HG03108 (cell line): ENCODE results near the gene RAPGEF5.

ENCODE experiments used
- ATAC-seq: cut with Tn5 transposase; IDR thresholded peaks from one replicate; pipeline ENCODE4 v1.9.1; 2021; ENCODE audit warnings: moderate library complexity; ENCODE audit not compliant: unreplicated experiment

Gene RAPGEF5

GRCh38 chr7:22229148-22229547, 127.8 kb downstream of the RAPGEF5 start:
- ATAC-seq = no peak

- ATAC-seq = no peak
Observed at GRCh38 chr7:22223807-22224206, 133.1 kb downstream of the RAPGEF5 start.

GRCh38 chr7:22220941-22221340, 136.0 kb downstream of the RAPGEF5 start:
- no peak for ATAC-seq

- no peak for ATAC-seq
Observed at GRCh38 chr7:22219739-22220493, 137.0 kb downstream of the RAPGEF5 start.

GRCh38 chr7:22219036-22219435, 137.9 kb downstream of the RAPGEF5 start:
- no peak for ATAC-seq

GRCh38 chr7:22216832-22217475, 140.0 kb downstream of the RAPGEF5 start:
- ATAC-seq = no peak

- no peak for ATAC-seq
Observed at GRCh38 chr7:22216309-22216708, 140.6 kb downstream of the RAPGEF5 start.

- no peak for ATAC-seq
Observed at GRCh38 chr7:22214000-22214399, 143.0 kb downstream of the RAPGEF5 start.

GRCh38 chr7:22213081-22213480, 143.9 kb downstream of the RAPGEF5 start:
- no peak for ATAC-seq

- ATAC-seq = no peak
Observed at GRCh38 chr7:22210967-22211366, 146.0 kb downstream of the RAPGEF5 start.

- no peak for ATAC-seq
Observed at GRCh38 chr7:22210355-22210754, 146.6 kb downstream of the RAPGEF5 start.

GRCh38 chr7:22208799-22209198, 148.2 kb downstream of the RAPGEF5 start:
- no peak for ATAC-seq

GRCh38 chr7:22207724-22208225, 149.2 kb downstream of the RAPGEF5 start:
- no peak for ATAC-seq

- ATAC-seq = no peak
Observed at GRCh38 chr7:22205631-22206030, 151.3 kb downstream of the RAPGEF5 start.

GRCh38 chr7:22204312-22204711, 152.6 kb downstream of the RAPGEF5 start:
- no peak for ATAC-seq

- no peak for ATAC-seq
Observed at GRCh38 chr7:22202141-22202540, 154.8 kb downstream of the RAPGEF5 start.

GRCh38 chr7:22201186-22201880, 155.6 kb downstream of the RAPGEF5 start:
- no peak for ATAC-seq

GRCh38 chr7:22200777-22201176, 156.2 kb downstream of the RAPGEF5 start:
- no peak for ATAC-seq

- no peak for ATAC-seq
Observed at GRCh38 chr7:22200238-22200637, 156.7 kb downstream of the RAPGEF5 start.

- no peak for ATAC-seq
Observed at GRCh38 chr7:22197376-22197775, 159.6 kb downstream of the RAPGEF5 start.

- no peak for ATAC-seq
Observed at GRCh38 chr7:22196429-22196828, 160.5 kb downstream of the RAPGEF5 start.
